GM08714 (cell line): Measurements from ENCODE around the gene ULBP2.
"Not testable (repeated sequence)": the region's sequence is repeated elsewhere in the genome, so short reads cannot be mapped to it uniquely, and the experiment has no call there.

Experiments
- H3K4me3 ChIP-seq: fragments of 200-500 bp; sonication (Bioruptor generic); 2 replicates; pipeline ENCODE4 v1.5.1; 2014; ENCODE audit warnings: mild to moderate bottlenecking, low read length, inconsistent platforms
- ZNF274 ChIP-seq: IDR thresholded peaks from 2 replicates; pipeline ENCODE4 v1.6.1; 2012; ENCODE audit warnings: mild to moderate bottlenecking, low read depth, low read length

The ULBP2 gene

GRCh38 chr6:149948011-149948410 lies 6.2 kb downstream of the ULBP2 start:
- no peak for TF ChIP-seq ZNF274
- no peak overlapping the region for H3K4me3 ChIP-seq

GRCh38 chr6:149948616-149949015 lies 6.8 kb downstream of the ULBP2 start:
- H3K4me3 ChIP-seq: no peak overlapping the region
- no peak for TF ChIP-seq ZNF274

- H3K4me3 ChIP-seq: no peak overlapping the region
- no peak for TF ChIP-seq ZNF274
Measured at GRCh38 chr6:149950423-149950822, 8.6 kb downstream of the ULBP2 start.

GRCh38 chr6:149951096-149951495 lies 9.3 kb downstream of the ULBP2 start:
- H3K4me3 ChIP-seq: no peak overlapping the region

GRCh38 chr6:149951626-149952025 lies 9.8 kb downstream of the ULBP2 start:
- no peak for TF ChIP-seq ZNF274
- H3K4me3 ChIP-seq: no peak overlapping the region

More at GRCh38 chr6:149951096-149951495, 9.3 kb downstream of the ULBP2 start:
- no peak for TF ChIP-seq ZNF274

- H3K4me3 ChIP-seq: not testable (repeated sequence)
Measured at GRCh38 chr6:149953390-149953789, 11.6 kb downstream of the ULBP2 start.

- not testable (repeated sequence) for H3K4me3 ChIP-seq
Measured at GRCh38 chr6:149953934-149954327, 12.1 kb downstream of the ULBP2 start.

- H3K4me3 ChIP-seq: not testable (repeated sequence)
Measured at GRCh38 chr6:149954328-149954983, 12.6 kb downstream of the ULBP2 start.

GRCh38 chr6:149954984-149955653 lies 13.3 kb downstream of the ULBP2 start:
- not testable (repeated sequence) for H3K4me3 ChIP-seq

GRCh38 chr6:149955654-149956317 lies 14.0 kb downstream of the ULBP2 start:
- H3K4me3 ChIP-seq: not testable (repeated sequence)

GRCh38 chr6:149958124-149958523 lies 16.3 kb downstream of the ULBP2 start:
- H3K4me3 ChIP-seq: not testable (repeated sequence)

GRCh38 chr6:149959806-149960205 lies 18.0 kb downstream of the ULBP2 start:
- H3K4me3 ChIP-seq: not testable (repeated sequence)

GRCh38 chr6:149960488-149960887 lies 18.7 kb downstream of the ULBP2 start:
- no peak for TF ChIP-seq ZNF274
- H3K4me3 ChIP-seq: no peak overlapping the region

GRCh38 chr6:149961728-149962425 lies 20.1 kb downstream of the ULBP2 start:
- no peak overlapping the region for H3K4me3 ChIP-seq
- TF ChIP-seq ZNF274: no peak
